Activated naive CD4-positive, alpha-beta T cell treated with Interleukin-2 at 50 U/mL for 16 hours (primary cell): ENCODE measurements around the gene KIF13A.
"Not testable (repeated sequence)": the region's sequence is repeated elsewhere in the genome, so short reads cannot be mapped to it uniquely, and the experiment has no call there.

Source experiments
- DNase-seq: peaks from one replicate; pipeline ENCODE4 v3.0.0-alpha.2; 2020

The KIF13A gene

GRCh38 chr6:17930321-17930993, 57.0 kb downstream of the KIF13A start:
- no peak for DNase-seq

DNA sequence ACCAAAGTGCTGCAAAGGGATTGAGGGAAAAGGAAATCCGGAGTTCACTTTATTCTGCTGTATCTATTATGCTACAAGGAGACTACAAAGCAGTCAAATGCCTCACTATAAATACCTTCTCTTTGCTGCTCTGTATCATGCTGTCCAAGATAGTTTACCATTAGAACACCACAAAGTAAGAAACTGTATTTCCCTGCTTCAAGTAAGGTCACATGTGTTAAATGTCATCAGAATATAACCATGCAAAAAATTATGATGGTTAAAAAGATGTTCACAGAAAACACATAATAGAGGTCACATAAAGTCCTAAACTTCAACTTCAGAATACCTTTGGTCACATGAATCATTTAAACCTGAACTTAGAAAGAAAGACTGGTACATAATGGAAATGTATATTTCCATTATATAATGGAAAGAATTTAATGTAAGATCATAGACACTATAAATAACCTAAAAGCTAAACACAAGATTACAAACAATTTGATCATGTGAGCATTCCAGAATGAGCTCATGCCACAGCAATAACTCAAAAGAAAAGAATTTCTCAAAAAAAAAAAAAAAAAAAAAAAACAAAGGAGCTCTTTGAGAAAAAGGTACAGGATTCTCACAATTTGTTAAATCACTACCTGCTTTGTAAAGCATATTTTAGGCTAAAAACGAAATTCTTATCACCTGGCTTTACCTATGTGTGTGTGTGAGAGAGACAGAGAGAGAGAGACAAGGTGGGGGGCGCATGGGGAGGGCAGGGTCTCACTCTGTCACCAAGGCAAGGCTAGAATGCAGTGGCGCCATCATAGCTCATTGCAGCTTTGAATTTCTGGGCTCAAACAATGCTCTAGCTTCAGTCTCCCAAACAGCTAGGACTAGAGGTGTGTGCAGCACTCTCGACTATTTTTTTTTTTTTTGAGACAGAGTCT, 58.7 kb downstream of the KIF13A start:
- no peak for DNase-seq

GRCh38 chr6:17927705-17928104, 59.7 kb downstream of the KIF13A start:
- no peak for DNase-seq

DNA sequence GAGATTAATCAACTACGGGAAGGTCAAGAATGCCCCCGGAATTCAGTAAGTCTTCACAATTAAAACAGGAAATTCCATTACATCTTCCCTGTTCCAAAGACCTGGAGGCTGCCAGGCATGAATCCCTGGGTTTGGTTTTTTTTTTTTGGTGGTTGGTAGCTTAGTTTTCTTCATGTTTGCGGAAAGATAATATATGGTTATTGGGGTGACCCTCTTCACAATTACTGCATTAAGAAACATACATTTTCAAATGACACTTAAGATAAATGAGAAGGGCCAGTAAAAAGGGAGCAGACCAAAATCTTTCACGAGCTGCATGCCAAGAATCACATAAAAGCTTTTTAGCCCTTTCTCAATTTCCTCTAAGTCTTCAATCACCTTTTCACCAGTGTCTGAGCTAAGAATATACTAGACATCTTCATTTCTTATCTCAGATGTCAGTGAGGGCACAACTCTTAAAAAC, 64.0 kb downstream of the KIF13A start:
- no peak for DNase-seq

- no peak for DNase-seq
Measured at GRCh38 chr6:17921454-17921853, 66.0 kb downstream of the KIF13A start.

DNA sequence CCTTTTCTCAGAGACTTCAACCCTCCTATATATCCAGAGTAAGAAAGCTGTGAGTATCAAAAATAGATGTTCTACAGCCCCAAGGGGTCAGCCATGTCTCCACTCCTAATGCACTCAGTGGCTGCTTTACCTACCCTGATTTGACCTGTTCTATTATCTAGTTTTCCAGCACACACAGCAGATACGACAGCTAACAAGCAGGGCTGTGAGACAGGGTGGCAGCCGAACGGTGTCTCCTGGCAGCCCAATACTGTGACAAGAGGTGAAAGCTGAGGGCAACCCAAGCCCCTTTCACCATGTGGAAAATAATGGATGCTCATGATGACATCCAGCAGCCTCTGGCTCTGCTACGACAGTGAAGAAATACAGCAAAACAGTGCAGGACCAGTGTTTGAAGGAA, 67.9 kb downstream of the KIF13A start:
- no peak for DNase-seq

- no peak for DNase-seq
Measured at GRCh38 chr6:17917837-17918763, 69.3 kb downstream of the KIF13A start.

DNA sequence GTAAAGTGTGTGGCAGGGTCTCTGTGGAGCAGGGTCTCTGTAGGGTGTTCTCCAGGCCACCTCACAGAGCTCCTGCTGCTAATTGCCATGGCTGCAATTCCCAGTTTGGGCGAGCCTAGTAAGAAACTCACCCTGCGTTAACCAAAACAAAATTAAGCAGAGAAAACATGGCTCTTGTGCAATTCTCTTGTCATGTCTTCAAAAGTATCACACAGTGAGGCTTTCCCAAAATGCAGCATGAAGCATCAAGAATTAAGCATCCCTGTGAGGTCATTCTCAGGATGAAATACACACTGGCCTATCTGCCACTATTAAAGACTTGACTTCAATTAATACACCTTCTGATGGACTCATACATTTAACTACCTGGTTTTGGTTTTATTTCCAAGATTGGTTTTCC, 72.8 kb downstream of the KIF13A start:
- no peak for DNase-seq

DNA sequence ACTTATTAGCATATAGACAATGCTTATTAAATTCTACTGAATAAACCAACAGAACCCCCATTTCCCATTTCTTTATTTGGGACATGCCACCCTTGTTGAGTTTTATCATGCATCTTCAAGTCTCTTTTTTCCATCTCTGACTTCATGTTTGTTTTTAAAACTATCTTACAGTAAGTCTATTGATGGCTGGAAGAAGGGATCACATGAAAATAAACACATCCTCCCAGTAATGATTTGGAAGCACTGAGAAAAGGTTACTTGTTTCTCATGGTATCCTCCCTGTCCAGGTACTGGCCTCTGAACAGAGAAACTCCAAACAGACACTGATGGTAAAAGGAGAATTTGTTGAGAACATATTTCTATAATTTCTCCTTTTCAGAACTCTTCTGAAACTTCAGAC, 74.9 kb downstream of the KIF13A start:
- DNase-seq = no peak

GRCh38 chr6:17911656-17912055, 75.8 kb downstream of the KIF13A start:
- DNase-seq = not testable (repeated sequence)

DNA sequence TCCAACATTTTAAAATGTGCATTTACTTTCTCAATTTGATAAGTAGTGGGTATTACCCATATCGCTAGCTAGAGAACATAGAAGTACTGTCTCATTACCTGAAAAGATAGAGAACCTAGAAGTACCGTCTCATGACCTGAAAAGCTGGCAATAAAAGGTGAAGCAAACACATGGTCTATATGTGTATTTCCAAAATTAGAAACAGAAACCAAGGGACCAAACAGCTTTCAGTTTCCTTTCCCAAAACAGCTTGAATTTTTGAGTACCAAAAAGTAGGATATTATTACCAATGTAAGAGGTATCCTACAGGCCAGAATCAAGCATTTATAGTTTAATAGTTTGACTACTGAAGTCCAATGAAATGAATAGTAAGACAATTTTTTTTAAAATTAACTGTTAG, 77.2 kb downstream of the KIF13A start:
- no peak for DNase-seq

DNA sequence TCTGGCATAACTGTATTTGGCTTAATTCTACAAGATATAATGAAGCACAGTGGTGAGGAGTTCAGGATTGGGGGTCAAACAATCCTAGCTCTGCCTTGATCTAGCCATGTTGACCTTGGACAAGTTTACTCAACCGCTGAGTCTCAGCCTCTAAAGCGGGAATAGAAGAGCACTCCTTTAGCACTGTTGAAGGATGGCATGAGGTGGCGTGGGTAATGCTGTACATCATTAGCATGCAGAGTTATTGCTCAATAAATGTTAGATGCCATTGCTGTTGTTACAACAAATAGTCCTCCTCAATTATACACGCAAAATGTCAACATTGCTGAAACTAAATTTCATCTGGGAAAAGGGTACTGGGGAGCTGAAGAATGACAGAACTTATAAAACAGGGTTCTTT, 78.6 kb downstream of the KIF13A start:
- no peak for DNase-seq

DNA sequence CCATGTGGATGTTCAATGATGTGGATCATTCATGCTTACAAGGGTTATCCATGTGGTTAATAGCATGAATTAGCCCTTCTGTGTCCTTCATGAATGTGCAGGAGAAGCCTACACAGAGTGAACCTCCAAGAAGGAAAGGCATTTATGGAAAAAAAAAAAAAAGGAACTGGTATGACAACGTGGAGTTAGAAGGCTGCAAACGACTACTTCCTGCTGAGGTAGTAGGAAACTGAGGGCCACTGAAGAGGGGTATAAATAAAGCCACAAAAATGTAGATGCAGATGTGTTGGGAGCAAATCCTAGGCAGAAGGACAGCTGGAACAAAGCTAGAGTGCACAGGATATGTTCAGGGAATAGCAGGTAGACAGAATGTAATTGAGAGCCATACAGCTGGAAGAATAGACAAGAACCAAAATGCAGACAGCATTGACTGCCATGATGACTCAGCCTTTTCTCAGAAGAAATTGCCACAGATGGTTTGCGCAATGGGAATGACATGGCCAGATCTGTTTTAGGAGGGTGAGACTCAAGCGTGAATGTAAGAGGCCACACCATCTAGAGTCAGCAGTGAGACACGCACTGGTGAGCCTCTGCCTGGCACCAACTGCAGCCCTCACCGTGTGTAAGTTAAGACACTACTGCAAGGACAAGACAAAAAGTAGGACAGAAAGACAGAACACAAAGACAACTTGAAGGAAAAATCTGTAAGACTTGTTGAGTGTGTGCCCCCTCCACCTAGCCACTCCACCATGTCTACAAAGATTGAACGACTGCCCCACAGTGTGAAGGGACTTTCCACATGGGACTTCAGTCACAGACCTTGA, 79.8 kb downstream of the KIF13A start:
- no peak for DNase-seq

DNA sequence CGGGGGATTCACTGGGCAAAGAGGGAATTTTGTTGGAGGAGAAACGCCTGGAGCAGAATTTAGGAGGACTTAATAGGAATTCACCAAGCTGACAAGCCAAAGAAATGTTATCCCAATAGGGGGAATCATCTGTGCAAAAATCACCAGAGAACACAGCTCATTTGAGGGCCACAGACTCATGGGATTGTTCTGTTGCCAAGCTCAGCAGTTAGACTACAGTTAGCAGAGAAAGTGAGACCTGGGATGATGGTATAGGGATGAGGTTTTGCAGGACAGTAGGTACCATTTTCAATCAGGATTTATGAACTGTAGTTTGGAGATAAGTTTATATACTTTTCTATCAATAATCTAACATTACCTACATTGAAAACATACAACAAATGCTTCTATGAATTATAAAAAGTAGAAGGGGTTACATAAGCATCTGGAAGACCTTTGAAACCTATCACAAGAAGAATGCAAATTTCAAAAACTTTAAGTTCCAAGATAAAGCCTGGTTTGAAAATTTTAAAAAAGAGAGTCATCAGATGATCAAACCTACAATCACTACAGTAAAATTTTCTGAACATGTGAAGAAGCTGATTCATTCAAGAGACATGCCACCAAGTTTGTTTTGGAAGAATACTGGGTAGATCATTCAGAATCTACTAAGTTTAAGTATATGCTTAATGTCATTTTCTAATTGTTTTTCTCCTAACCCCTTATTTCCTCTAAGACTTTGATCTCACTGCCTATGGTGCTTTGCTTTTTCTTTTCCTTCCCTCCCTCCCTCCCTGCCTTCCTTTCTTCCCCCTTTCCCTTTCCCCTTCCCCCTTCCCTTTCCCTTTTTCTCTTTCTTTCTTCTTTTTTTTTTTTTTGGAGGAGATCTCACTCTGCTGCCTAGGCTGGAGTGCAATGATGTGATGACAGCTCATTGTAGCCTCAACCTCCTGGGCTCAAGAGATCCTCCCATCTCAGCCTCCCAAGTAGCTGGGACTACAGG, 81.5 kb downstream of the KIF13A start:
- no peak for DNase-seq

DNA sequence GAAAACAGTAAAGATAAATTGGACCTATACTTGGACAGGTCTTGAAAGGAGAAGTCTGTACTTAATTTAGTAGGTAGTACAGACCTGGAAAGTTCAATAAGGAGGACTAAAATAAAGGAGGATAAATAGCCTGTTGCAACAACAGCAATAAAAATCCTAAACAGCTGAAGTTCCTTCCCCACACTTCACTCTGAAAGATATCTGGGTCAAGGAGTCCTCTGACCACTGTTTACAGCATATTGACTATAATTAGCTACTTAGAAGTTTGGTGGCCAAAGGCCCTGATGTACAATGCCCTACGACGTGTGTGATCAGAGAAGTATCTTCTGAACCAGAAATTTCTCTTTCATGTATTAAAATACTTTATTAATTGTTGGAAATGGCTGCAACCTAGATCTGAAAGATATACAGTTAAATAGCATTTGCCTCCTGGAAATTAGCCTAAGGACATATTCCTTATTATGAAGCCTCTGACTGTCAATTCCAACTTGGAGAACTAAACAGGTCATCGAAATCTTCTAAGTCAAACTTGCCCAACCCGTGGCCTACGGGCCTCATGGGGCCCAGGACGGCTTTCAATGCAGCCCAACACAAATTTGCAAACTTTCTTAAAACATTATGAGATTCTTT, 82.8 kb downstream of the KIF13A start:
- DNase-seq = no peak

DNA sequence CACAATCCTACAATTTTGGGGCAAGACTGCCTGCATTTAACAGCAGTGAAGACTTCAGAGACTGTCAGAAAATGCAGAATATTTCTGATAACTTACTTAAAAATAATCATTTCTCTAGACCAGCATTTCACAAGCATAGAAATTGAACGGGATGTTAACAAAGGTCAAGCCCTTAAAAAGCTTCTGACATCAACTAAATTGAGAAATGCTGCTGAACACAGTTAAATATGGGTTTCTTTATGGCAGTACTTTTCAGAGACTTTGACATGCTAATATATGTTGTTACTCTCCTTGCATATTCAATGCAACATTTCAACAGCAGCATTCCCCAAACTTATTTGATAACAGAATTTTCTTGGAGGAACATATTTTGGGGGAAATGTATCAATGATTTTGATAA, 84.5 kb downstream of the KIF13A start:
- DNase-seq = no peak

DNA sequence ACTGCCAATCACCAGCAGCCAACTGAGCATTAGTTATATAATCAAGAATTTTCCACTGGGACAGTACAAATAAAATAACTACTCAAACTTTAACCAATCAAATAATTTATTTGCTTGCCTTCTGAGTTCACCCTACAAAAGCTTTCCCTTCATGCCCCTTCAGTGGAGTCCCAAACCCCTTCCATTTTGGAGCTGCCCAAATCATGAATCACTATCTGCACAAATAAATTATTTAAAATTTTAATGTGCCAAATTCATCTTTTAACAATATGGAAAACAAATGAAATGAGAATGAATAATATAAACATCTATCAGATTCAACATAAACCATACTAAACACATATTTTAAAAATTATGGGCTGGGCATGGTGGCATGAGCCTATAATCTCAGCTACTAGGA, 85.9 kb downstream of the KIF13A start:
- no peak for DNase-seq

GRCh38 chr6:17900011-17900410, 87.4 kb downstream of the KIF13A start:
- DNase-seq = no peak

DNA sequence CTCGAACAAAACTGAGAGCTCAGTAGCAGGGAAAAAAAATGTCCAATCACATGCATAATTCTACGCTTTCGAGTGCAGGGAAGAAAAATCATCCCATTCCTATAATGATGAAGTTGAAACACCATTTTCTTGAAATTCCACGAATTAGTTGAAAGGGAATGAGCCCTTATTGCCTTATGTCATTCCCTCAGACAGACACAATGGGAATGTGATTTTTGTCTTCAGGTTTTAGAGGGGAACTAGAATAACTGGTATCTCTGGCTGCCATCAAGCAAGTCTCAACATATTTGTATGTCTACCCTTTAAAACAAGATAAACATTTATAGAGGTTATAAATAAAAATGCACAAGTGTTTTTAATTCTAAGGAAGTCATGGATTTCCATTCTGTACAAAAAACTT, 87.9 kb downstream of the KIF13A start:
- no peak for DNase-seq

- DNase-seq = no peak
Measured at GRCh38 chr6:17897681-17898080, 89.8 kb downstream of the KIF13A start.
